Activated T-cell treated with anti-CD3 and anti-CD28 coated beads for 24 hours (primary cell): ENCODE results near the gene PBX4.

Source experiments
- DNase-seq: peaks from one replicate; pipeline ENCODE4 v3.0.0-alpha.2; 2020; ENCODE audit warnings: low read depth

The PBX4 gene

DNA sequence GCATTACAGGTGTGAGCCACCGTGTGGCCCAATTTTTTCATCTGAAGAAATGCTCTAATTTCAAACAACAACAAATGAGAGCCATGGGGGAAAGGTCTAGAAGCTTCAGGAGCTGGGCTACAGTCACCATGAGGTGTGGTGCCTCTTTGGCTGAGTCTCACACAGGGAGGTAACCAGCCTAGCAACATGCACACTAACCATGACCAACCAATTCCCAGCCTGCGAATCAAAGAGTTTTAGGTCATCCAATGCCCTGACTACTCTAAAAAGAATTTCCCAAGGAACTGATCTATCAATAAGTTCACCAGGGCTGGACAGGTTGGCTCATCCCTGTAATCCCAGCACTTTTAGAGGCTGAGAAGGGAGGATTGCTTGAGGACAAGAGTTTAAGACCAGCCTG, 29.9 kb downstream of the PBX4 start:
- DNase-seq, result no peak

DNA sequence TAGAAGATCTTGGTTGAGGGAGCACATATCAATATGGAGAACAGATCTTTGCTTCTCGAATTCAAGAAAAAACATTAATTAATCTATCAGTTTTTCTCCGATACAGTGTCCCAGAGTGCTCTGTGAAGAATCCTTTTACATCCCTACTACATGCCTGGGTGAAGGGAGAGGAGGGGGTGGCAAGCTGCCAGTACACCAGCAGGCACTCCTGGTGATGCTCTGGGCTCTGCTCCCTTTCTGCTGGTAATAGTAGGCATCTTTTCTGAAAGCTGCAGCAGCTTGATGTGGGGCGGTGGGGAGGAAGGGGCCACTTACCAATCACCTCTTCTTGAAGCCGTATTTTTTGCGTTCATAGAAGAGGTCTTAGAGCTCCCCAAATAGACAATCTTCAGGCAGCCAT, 30.7 kb downstream of the PBX4 start:
- DNase-seq, result no peak

DNA sequence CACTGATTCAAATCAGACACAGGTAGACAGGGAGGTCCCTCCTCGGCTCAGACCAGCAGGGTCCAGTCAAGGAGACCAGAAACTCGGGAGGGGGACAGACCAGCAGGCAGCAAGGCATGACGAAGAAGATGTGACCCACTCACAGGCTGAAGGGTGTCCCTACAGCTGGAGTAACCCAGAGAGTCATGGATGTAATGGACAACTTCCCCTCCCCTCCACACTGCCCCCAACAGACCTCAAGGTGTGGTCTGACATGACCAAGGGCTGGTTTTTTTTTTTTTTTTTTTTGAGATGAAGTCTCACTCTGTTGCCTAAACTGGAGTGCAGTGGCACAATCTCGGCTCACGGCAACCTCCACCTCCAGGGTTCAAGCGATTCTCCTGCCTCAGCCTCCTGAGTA, 34.1 kb downstream of the PBX4 start:
- no peak for DNase-seq

DNA sequence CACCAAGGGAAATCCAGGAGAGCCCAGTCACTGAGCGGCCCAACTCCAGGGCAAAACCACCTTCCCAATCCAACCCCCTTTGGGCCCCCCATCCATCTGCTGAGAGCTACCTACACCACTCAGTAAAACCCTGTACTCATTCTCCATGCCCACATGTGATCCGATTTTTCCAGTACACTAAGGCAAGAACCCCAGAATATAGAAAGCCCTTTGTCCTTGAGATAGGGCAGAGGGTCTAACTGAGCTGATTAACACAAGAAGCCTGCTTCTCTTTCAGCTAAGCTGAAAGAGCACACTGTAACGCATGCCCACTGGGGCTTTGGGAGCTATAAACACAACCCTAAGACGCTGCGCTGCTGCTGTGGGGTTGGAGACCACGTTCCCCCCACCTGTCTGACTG, 36.0 kb downstream of the PBX4 start:
- no peak for DNase-seq

DNA sequence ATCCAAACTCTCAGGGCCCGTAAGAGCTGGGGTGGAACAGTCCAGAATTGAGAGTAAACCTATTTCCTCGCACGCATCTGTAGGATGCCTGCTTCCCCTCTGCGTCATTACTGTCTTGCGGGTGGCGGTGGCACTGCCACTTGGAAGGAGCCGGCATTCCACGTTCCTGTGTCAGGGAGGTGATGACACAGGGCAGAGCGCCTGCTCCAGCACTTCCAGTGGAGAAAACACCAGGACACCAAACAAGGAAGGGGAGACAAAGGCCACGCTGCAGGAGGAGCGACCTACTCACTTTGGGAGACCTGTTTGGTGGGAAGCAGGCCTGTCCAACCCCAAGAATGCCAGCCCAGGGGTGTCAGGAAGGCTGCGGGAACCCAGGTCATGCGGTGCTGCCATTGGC, 37.1 kb downstream of the PBX4 start:
- no peak for DNase-seq

DNA sequence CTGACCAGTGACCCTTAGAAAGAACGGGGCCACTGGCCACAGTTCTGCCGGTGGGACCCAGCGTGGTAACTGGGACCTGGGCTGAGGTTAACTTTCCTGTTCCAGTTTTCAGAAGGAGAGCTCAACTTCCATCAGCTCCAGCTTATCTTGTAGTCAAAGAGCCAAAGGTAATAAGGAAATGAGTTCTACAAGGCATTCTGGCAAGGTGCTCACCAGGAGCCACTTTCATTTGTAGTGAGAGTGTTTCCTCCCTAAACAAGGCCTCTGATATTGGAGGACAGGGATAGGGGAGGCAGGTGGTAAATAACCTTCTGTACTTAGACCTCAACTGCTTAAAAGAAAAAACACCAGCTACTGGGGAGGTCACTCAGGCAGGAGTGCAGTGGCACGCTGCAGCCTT, 38.1 kb downstream of the PBX4 start:
- DNase-seq, result no peak

DNA sequence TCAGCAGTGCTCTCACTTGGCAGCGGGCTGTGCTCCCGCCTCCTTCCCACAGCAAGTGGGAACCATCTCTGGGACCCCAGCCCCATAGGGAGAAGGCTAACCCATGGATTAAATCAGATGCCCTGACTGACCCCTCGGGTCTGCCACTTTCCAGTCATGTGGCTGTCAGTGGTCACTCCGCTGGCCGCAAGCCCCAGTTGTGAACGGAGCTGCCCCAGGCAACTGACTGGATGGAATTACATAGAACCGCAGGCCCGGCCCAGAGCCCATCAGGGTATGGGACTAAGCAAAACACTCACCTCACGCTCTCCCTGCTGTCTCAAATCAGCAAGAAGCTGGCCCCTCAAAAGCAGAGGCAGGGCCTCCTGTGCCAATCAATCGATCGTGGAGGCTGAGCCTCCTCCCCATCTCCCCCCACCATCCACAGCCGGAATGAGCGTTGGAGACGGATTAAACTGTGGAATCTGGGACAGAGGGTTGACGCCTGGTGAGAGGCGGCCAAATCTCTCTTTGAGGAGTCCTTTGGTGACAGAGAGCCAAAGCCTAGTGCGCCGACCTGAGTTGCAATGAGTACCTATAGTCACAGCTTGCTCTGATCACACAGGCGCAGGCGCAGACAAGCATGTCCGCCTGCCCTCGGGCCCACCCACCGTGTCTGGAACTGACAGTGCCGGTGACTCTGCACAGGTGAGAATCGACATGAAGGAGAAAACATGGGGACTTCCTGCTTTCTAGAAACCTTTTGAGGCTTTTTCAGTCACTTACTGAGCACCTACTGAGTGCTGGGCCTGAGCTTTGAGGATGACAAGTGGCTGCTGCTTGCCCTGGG, 38.7 kb downstream of the PBX4 start:
- no peak for DNase-seq

DNA sequence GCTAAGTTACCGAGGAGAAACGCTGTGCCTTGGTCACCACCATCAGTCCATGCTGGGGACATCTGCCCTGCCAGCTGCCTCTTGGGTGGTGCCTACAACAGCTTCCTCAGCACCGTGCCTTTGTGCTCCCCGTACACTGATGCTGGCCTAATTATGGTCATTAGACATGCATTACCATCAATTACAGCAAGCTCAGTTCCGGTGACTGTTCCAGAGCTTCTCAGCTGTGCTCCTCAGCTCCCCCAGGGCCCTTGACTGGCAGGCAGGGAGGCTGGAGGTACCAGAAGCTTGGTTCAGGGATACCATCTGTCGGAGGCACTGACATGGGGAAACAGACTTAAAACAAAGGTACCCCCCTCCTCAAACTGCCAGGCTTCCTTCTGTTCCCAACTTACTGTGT, 40.2 kb downstream of the PBX4 start:
- no peak for DNase-seq

DNA sequence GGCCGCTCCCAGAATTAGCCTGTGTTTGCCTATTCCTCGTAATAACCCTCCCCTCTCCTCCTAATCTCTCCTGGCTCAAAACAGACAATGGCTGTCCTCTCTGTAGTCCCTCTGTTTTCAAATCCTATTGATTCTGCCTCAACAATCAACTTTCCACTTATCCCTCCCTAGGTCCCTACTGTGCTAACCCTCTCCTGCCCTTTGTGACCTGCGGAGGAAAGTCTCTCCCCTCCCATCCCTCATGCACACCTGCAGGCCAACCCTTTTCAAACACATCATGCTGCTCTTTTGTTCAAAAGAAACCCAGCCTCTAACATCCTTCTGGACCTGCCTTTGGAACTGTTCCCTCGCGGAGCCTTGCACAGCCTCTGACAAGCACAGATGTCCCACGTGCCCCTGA, 43.1 kb downstream of the PBX4 start:
- no peak for DNase-seq

DNA sequence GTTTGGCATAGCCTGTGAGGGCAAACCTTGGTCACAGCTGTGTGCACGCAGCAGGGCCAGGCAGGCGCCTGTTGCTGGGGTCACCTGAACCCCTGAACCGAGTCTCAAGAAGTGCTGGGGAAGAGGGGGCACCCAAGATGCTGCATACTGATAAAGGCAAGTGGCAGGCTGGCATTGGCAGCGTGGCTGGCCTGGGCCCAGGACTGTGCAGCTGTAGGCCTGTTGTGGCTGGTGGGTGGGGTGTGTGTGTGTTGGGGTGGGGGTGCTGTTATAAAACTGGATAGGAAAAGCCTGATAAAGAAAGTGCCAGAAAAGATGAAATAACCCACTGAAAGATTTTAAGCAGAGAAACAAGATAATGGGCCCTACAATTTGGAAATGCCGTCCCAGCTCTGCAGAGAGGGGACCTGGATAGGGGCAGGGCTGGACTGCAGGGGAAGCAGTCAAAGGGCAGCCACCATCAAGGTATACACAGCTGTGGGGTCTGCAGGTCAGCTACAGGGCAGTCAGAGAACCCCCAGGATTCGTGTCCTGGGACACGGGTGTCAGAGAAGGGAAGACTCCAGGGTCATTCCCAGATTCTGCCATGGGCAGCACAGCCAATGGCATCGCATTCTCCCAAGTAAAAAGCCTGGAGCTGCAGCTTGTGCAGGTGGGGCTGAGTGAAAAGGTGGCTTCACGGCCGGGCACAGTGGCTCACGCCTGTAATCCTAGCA, 47.3 kb downstream of the PBX4 start:
- no peak for DNase-seq

DNA sequence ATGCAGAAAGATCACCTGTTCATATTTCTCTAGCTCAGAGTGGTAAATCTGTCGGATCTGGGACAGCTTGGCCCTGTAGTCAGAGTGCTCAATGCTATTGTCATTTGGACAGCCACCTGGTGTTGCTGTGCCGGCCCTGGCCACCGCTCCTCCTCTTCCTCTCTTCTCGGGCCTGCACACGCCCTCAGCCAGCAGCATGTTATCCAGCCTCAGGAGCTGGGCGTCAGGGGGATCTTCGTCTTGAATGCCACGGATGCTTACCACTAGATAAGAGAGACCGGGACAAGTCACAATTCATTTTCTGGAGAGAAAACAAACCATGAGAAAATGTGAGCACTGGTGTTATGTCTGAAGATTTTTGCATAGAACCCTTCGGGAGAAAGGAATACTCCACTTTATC, 47.9 kb downstream of the PBX4 start:
- no peak for DNase-seq

DNA sequence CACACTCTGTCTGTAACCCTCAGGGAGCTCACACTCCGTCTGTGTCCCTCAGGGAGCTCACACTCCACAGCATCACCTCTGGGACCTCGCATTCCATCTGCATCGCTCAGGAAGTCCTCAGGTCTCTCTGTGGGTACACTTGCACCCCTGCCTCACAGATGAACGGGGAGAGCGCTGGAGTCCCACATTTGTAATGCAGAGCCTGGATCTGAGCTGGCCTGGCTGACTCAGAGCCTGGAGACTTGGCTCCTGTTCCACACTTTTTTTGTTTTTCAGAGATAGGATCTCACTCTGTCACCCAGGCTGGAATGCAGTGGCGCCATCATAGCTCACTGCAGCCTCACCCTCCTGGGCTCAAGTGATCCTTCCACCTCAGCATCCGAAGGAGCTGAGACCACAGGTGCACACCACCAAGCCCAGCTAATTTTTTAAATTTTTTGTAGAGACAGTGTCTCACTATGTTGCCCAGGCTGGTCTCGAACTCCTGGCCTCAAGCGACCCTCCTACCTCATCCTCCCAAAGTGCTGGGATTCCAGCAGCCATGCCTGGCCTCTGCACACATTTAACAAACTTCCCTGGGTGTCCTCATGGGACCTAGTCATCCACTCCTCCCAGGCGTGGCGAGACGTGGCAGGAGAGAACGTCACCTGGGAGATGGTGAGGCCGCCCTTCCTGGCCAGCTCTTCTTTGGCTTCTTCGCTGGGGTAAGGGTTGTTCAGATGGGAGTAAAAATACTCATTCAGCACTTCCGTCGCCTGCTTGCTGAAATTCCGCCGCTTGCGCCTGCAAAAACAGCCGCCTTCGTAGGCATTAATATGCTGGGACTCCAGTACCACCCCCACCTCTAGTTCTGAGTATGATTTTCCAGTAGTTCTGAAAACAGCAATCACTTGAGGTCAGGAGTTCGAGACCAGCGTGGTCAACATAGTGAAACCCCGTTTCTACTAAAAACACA, 49.4 kb downstream of the PBX4 start:
- no peak for DNase-seq

DNA sequence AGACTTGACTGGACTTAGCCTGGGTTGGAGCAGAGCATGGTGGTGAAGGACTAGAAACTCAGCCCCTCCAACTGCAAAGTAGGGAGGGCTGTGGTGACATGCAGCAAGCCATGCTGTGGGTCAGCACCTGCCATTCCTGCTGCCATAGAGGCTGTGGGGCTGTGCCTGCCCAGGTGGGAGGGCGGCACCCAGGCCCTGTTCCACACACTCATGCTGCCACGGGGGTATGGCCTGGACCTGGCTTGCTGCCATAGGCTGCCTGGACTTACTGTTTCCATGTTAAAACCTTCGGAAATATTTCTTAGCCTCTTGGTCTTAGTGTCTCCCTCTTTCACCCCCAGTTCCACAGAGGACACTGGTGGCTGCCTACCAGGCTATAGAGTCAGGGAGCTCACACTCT, 51.1 kb downstream of the PBX4 start:
- DNase-seq, result no peak

DNA sequence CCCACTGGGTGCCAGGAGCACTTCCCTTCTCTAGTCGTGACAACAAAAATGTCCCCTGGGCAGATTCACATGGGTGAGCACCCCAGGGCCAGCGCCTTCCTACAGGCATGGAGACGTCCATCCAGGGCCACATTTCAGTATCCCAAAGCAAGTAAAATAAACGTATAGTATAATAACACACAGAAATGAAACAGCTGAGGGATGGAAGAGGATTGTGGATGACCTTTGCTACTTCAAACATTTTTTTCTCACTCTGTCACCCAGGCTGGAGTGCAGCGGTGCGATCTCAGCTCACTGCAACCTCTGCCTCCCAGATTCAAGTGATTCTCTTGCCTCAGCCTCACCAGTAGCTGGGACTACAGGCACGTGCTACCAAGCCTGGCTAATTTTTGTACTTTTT, 52.2 kb downstream of the PBX4 start:
- DNase-seq, result no peak

DNA sequence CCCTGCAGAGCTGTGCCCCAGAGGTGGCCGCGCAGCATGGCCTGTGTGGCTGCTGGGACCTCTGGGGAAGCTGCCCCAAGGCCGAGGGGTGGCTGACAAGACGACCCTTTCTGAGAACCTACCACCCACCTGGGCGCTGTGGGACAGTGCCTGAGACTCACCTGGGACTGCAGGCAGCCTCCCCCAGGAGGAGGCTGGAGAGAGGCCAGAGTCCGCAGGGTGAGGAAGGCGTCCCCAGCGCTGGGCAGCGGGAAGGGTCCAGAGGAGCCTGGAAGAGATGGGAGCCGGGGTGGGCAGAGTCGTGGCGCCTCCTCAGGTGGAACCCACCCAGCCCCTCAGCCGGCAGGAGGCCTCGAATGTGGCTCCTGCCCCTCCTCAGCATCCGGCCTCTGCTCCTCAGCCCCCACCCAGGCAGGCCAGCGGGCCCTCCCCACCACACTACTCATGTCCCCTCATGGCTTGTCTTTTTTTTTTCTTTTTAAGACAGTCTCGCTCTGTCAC, 55.1 kb downstream of the PBX4 start:
- no peak for DNase-seq

DNA sequence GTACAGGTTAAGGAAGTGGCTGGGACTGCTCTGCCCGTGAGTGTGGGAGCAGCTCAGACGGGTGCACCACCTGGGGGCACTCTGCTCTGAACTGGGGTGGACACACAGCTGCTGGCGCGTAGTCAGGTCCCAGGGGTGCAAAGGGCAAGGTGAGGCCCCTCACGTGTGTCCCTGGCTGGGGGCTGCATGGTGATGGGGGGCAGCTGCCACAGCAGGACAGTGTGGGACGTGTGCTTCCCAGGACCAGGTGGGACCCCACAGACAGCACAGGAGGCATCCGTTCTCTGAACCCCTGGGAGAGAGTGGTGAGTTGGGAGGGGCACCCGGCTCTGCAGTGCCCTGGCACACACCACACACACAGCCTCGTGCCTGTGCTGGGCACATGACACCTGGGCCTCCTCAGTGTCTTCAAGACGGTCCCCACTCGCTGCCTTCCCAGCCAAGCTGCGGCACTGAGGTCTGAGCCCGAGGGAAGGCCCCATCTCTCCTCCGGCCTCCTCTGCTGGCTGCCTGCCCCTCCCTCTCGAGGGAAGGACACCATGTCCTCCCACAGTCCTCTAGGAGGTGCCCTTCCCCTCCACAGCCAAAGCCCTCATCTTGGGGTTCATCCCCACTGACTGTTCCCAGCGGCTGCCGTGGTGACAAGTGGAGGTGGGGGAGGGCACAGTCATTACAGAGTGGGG, 55.7 kb downstream of the PBX4 start:
- DNase-seq, result no peak

DNA sequence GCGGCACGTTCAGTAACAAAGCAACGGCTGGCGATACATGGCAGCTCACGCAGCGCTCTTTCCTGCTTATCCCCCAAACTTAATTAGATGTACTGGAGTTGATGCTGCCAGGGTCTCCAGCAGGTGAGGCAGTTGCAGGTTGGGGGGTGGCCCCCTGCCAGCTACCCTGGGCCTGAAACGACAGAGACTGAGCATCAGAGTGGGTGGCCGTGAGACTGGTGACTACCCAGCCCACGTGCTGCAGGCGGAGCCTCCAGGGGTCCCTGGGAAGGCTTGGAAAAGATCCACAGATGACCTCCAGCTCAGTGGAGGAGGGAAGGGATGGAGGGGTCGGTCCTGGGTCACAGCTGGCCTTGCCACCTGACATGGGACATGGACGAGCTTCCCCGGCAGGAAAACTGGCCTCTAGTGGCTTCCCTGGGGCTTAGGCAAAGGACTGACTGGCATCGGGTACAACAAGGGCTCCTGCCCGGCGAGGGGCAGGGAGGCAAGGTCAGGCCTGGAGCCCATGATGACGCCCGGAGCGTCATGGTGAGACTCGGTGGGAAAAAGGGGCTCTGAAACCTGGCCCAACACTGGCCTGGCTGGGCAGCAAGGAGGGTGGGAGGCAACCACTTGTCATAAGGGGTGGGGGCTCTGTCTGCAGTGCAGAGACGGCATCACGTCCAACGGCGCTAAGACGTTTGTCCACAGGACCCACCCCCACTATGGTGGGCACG, 56.4 kb downstream of the PBX4 start:
- no peak for DNase-seq

DNA sequence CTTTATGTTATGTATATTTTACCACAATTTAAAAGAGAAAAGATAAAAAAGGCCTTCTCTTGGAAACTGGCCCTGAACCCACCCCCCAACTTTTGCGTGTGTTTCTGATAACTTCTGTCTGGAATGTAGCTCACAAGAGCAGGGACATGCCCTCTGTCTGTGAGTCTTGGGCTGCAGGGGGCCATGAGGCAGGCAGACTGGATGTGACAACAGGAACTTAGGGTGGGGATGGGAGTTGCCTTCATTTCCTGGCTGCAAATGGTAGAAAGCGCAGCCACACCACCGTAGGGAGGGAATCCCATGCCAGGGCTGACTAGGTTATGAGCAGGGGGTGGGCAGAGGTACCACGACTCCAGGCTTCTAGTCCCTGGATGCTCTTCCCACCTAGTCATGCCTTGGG, 58.6 kb downstream of the PBX4 start:
- no peak for DNase-seq

DNA sequence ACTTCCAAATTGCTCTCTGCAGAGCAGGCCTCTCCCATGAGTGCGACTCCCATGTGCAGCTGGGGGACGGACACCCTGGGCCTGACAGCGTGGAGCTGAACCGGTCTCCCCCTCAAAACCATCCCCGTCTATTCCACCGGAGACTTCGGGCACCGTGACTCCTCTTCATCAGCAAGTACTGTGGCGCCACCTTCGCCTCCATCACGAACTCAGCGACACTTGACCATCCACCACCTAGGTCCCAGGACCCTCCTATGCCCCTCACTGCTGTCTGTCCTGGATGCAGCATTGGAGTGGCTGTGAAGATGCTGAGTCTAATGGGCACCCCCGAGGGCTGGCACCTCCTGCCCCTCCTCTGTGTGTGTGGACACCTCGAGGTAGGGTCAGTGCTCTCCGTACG, 59.9 kb downstream of the PBX4 start:
- DNase-seq, result no peak

DNA sequence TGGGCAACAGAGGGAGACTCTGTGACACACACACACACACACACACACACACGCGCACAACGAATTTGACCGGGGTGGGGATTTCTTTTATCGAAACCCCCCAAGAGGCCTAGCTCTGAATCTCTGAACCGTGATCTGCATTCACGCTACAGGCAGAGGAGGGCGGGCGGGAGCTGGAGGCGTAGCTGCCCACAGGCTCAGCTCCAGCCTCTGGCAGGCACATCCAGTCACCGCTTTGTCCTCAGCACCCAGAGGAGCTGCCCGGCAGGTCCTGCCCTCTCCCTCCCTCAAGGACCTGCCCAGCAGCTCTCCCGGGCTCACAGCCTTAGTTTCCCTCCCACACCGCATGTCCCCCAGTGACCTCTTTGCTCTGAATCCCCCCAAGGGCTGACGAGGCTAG, 60.4 kb downstream of the PBX4 start:
- DNase-seq, result no peak
